Activated CD8-positive, alpha-beta memory T cell treated with anti-CD3 and anti-CD28 coated beads, Interleukin-2, amount 50 U/mL, for 24 hours (primary cell): ENCODE data around the gene B9D2.
"Not testable (repeated sequence)": the region's sequence is repeated elsewhere in the genome, so short reads cannot be mapped to it uniquely, and the experiment has no call there.

Experiments used
- DNase-seq: peaks from one replicate; pipeline ENCODE4 v3.0.0-alpha.2; 2020; ENCODE audit errors: extremely low read depth

B9D2 gene

GRCh38 chr19:41391618-41392017, 27.7 kb upstream of the B9D2 start:
- DNase-seq = no peak

DNA sequence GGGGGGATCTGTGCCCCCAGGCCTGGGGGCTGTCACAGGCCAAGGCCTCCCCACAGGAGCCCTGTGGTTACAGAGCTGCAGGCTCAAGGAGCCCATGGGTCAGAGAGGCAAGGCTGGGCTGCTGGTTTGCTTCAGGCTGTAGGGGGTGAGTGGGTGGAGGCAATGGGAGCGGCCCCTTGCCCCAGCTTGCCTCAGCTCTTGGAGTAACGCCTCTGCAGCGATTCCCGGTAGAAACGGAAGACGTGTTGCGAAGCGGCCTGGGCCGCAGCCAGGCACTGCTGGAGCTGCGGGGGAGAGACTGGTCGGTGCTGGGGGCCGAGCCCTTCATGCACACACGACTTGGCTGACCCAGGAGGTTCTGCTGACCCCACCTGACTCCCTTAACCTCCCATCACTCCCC, 22.5 kb upstream of the B9D2 start:
- DNase-seq = no peak

- no peak for DNase-seq
These were observed 20.4 kb upstream of the B9D2 start for GRCh38 chr19:41384351-41384750.

- not testable (repeated sequence) for DNase-seq
These were observed 17.6 kb upstream of the B9D2 start for GRCh38 chr19:41381536-41381935.

DNA sequence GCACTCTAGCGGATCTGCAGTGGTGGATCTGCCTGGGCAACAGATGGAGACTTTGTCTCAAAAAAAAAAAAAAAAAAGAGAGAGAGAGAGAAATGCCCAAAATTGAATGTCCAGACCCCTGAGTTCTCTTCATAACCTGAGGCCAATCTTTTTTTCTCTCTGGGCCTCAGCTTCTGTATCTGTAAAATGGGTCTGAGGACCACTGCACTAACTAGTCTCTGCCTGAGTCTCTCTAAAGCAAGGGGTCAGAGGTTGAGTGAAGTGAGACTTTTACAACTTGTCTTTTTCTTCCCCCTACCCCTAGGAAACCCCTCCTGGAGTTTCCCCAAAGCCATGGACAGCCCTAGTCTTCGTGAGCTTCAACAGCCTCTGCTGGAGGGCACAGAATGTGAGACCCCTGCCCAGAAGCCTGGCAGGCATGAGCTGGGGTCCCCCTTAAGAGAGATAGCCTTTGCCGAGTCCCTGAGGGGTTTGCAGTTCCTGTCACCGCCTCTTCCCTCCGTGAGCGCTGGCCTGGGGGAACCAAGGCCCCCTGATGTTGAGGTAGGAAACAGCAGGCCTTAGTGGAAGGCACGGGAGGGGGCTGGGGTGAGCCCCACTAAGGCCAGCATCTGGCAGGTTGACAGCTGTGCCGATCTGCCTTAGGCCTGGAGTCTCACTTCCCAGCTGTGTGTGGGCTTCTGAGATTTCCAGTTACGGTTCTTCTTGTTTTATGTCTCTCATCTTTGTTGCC, 14.2 kb upstream of the B9D2 start:
- no peak for DNase-seq

DNA sequence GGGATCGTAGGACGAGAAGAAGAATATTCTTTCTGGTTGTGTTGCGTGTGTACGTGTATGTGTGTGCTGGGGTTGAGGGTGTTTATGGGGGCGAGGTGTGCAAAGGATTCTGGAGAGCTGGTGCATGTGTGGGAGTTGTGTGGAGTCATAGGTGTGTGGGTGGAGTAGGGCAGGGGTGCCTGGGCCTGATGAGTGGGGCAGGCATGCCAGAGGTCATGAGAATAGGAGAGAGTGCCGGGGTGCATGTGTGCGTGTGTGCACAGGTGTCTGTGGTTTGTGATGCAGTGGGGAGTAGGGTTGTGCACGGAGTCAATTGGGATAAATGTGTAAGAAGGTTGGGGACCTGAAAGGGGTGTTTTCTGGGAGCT, 13.0 kb upstream of the B9D2 start:
- DNase-seq = no peak

- no peak for DNase-seq
These were observed 12.5 kb upstream of the B9D2 start, which contains the start of gene TMEM91 for GRCh38 chr19:41376241-41376997. Gene TMEM91, plus strand, starts transcription at chr19:41376533. Its CDS starts 1,777 bp downstream, at chr19:41378310.

DNA sequence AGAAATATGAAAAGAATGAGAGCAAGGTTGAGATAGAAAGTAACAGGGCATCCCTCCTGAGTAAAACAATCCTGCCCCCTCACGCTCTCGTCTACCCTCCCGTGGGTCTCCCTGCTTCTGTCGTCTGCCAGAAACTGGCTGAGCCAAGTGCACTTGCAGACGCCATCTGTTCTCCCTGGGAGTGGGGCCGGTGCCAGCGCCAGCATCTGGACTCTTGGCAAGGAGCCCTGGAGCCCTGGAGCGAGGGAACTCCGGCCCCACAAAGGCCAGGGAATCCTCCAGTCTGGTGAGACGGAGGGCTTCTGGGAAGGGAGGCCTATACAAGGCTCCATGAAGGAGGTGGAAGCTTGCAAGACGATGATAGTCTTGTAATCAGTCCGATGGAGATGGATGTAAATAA, 10.0 kb upstream of the B9D2 start:
- no peak for DNase-seq

DNA sequence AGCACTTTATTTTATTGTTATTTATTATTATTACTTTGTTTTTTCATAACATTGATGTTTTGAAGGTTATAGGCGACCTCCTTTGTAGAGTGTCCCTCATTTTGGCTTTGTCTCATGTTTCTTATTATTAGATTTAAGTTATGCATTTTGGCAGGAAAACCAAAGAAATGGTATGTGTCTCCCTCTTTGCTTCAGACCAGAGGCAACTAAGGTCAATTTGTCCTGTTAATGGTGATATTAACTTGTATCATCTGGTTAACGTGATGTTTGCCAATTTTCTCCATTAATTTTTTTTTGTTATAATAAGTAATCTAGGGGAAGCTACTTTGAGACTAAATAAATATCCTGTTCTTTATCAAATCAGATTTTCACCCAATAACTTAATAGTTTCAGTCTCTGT, 8.6 kb upstream of the B9D2 start:
- no peak for DNase-seq

- DNase-seq = no peak
These were observed 7.6 kb upstream of the B9D2 start for GRCh38 chr19:41371541-41371940.

DNA sequence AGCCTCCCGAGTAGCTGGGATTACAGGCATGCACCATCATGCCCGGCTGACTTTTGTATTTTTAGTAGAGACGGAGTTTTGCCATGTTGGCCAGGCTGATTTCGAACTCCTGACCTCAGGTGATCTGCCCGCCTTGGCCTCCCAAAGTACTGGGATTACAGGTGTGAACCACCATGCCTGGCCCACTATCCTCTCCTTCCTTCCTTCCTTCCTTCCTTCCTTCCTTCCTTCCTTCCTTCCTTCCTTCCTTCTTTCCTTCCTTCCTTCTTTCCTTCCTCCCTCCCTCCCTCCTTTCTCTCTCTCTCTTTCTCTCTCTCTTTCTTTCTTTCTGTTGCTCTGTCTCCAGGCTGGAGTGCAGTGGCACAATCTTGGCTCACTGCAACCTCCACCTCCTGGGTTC, 7.2 kb upstream of the B9D2 start:
- not testable (repeated sequence) for DNase-seq

DNA sequence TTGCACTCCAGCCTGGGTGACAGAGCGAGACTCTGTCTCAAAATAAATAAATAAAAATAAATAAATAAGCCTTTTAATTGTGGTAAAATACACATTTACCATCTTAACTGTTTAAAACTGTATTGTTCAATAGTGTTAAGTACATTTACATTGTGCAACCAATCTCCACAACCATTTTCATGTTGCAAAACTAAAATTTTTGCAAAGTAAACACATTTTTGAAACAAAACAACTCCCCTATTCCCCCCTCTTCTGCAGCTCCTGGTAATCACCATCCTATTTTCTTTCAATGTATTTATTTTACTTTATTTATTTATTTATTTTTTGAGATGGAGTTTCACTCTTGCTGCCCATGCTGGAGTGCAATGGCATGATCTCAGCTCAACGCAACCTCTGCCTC, 5.8 kb upstream of the B9D2 start:
- DNase-seq = no peak

DNA sequence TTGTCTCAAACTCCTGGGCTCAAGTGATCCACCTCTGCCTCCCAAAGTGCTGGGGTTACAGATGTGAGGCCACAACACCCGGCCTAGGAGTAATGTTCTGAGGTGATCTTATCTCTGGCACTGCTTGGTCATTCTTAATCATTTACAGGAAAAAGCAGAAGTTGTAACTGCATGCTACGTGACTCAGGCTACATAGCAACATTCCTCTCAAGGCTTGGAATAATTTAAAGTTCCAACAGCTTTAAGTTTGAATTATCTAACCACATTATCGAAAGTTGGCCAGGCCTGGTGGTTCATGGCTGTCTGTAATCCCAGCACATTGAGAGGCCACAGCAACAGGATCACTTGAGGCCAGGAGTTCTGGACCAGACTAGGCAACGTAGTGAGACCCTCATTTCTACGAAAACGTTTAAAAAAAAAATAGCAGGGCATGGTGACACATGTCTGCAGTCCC, 3.9 kb upstream of the B9D2 start:
- DNase-seq = no peak

- DNase-seq = no peak
These were observed 2.1 kb upstream of the B9D2 start for GRCh38 chr19:41366089-41366488.

DNA sequence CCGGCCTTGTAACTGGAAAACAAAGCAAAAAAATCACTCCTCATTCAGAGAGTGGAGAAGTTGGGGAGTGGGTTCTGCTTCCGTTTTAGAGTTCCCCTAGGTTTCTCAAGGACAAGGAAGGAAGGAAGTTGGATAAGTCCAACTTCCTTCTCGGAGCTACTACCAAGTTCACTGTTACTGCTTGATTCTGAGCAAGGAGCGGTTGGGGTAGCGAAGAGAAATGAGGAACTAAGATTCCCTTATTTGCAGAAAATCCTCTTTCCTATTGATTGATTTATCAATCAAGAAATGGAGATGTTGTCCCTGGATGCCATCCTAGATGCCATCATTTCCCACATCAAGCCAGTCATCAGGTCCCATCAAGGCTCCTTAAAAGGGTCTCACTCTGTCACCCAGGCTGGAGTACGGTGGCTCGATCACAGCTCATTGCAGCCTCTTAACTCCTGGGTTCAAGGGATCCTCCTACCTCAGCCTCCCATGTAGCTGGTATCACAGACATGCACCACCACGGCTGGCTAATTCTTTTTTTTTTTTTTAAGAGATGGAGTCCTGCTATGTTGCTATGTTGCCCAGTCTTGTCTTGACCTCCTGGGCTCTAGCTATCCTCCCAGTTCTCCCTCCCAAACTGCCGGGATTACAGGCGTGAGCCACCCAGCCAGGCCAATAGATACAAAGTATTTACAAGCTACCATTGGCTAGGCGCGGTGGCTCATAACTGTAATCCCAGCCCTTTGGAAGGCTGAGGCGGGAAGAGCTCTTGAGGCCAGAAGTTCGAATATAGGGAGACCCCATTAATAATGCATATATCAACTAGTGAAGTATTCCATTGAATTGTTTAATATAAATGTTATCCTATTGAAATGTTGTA, 809 bp upstream of the B9D2 start:
- no peak for DNase-seq

DNA sequence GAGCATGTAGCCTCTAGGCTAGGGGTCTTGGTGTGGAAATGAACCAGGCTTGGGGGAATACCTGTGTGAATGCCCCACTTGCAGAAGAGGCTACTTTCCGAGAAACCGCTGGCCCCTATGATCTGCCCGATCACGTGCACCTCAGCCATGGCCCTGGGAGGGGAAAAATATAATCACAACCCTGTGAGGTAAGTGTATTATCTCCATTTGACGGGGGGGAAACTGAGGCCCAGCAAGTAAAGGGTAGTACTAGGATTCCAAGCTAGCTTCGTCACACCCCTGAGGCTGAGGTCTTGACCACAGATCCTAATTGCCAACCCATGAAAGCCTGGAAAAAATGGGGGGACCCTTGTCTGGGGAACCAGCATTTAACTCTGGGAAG, 587 bp downstream of the B9D2 start:
- no peak for DNase-seq

- no peak for DNase-seq
These were observed 1.7 kb downstream of the B9D2 start for GRCh38 chr19:41362143-41362847.

- DNase-seq = no peak
These were observed 4.2 kb downstream of the B9D2 start for GRCh38 chr19:41359741-41360140.

DNA sequence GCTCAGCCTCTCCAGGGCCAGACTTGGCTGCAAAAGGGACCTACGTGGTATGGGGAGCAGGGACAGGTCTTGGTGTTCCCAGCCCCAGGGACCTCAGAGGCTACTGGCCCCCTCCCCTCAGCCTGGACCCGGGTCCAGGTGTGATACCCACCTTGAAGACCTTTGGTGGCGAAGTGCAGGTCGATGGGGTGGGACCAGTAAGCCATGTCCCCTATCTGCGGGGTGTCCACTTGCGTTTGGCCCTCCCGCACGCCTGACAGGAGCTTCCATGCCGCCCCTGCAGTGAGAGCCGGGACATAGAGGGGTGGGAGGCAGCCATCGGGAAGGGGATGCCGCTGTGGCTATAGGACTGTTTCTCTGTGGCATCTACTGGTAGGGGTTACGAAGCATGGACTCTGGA, 6.2 kb downstream of the B9D2 start:
- no peak for DNase-seq

GRCh38 chr19:41356984-41357739, 6.8 kb downstream of the B9D2 start:
- no peak for DNase-seq

GRCh38 chr19:41355802-41356201, 8.1 kb downstream of the B9D2 start:
- DNase-seq = no peak
